ENCODE measurements around the gene VPS13D. TPM values are rescaled to one million over a fixed set of nuclear protein-coding genes. Genes with fewer than 3 reads are reported as not detected.

Gene VPS13D
- total RNA-seq, 1 experiment from 2014 or later: 20.2 TPM

DNA sequence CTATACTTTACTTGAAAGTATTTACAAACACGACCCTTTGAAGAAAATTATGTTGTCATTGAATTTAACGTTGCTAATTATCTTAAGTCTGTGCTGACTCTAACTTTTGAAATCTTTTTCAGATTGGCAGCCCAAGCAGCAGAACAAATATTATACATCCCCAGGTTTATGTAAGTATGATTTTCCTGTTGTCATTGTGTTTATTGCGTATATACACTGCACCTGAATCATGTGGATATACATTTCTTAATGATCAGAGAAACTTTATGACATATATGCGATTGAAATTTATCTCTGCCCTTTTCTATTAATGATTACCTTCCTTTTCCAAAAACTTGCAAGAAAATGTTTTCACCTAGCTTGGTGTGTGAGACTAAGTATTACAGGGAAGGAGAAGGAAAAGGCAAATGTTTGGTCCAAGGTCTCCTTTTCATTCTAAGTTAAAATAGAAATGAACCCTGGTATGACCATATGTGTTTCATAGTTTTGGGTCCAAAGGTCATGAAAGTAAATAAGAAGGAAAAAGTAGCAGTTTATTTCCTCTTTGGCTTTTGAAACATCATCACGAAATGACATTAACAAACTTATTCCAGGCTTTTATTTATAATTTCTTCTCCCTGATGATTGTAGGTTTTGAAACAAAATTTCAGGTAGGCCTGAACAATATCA is 116.8 kb downstream of the VPS13D start:
- Histone ChIP-seq H3K9ac (ENCODE audit: extremely low read depth, insufficient read length, low read length) (no peak overlapping the region), H3K14ac (ENCODE audit: insufficient read depth, low read length) (no peak overlapping the region), H3K18ac (ENCODE audit: insufficient read length, low read depth, low read length) (no peak overlapping the region), H3K23ac (ENCODE audit: insufficient read length, low read depth, low read length) (no peak overlapping the region), H3K23me2 (ENCODE audit: insufficient read length, low read depth, low read length, poor library complexity, severe bottlenecking) (peaks cover 2% of the 10 kb centered on the region), H4K91ac (ENCODE audit: insufficient read length, low read depth, low read length) (no peak overlapping the region), H2BK5ac (ENCODE audit: insufficient read length, low read length) (no peak overlapping the region), H2BK15ac (ENCODE audit: low read depth, low read length) (no peak overlapping the region), H2BK12ac (ENCODE audit: insufficient read length, low read depth, low read length) (no peak overlapping the region), H4K8ac (replicated peaks; ENCODE audit: insufficient read length, low read depth, low read length) (no peak overlapping the region), H3T11ph (ENCODE audit: low read length) (no peak overlapping the region), H3K27ac (ENCODE audit: insufficient read length, low read depth, low read length) (no peak overlapping the region), H3K9me3 (ENCODE audit: control insufficient read depth, low read depth, low read length) (no peaks in the 10 kb centered on the region), H3K4me1 (ENCODE audit: insufficient read depth, low read length) (no peaks in the 10 kb centered on the region), H2AK5ac (ENCODE audit: insufficient read length, low read length) (no peak overlapping the region), H3K56ac (ENCODE audit: insufficient read length, low read depth, low read length) (no peak overlapping the region), H2BK120ac (ENCODE audit: low read depth, low read length, poor library complexity, severe bottlenecking) (no peak overlapping the region), H3K79me2 (ENCODE audit: insufficient read depth, low read length) (no peaks in the 10 kb centered on the region), H3K4me2 (ENCODE audit: insufficient read depth, insufficient read length, low read length) (no peak overlapping the region), H3K4ac (ENCODE audit: low read depth, low read length) (no peak overlapping the region), H2AFZ (ENCODE audit: low read length) (no peak overlapping the region), H2BK20ac (ENCODE audit: low read depth, low read length, poor library complexity, severe bottlenecking) (no peak overlapping the region), H4K20me1 (ENCODE audit: control insufficient read depth, insufficient read depth, insufficient read length) (no peaks in the 10 kb centered on the region), H3K27me3 (ENCODE audit: insufficient read depth, low read length) (no peaks in the 10 kb centered on the region), H4K5ac (ENCODE audit: insufficient read length, low read depth, low read length) (no peak overlapping the region), H3K79me1 (ENCODE audit: insufficient read depth, low read depth, low read length, poor library complexity, severe bottlenecking) (no peaks in the 10 kb centered on the region)
- H3K27me3 Mint-ChIP-seq (ENCODE audit: low read depth): no peaks in the 10 kb centered on the region
- H3K27ac Mint-ChIP-seq: no peak overlapping the region
- no CpG with 5 or more reads among the region's 5 CpGs for WGBS (ENCODE audit: extremely low coverage, insufficient read length, low lambda C conversion rate)
- H3K4me1 Mint-ChIP-seq: peaks cover 5 to 12% of the 10 kb centered on the region in 2 experiments
- TF ChIP-seq CTCF (conservative IDR thresholded peaks at IDR 0.05): no peak
- peaks cover 22 to 49% (median 40%) of the 10 kb centered on the region in 3 experiments for H3K36me3 Mint-ChIP-seq (ENCODE audit: insufficient read depth in 1 of 3, low read depth in 3 of 3)
- DNase-seq: no peak
- no peak overlapping the region for H3K4me3 Mint-ChIP-seq
- no peaks in the 10 kb centered on the region for H3K9me3 Mint-ChIP-seq

All from H9 (cell line).